ENCODE measurements around the gene EPHA10. TPM values are rescaled to one million over a fixed set of nuclear protein-coding genes. Genes with fewer than 3 reads are reported as not detected.

The EPHA10 gene
- total and polyA plus RNA-seq, 3 experiments from 2014 or later, result 0.04 TPM; not detected in 2

DNA sequence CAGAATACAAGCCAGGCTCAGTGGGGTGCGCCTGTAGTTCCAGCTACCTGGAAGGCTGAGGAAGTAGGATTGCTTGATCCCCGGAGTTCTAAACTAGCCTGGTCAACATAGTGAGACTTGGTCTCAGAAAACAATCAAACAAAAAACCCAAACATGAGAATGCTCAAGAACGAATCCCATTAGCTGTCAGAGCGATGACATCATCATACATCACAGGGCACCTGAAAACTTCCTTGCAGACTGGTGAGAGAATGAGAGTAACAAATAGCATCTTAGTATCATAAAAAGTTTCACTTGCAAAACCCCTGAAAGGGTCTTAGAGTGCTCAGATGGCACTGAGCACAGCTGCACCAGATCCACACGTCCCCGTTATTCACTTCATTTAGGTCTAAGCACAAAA lies 93.7 kb downstream of the EPHA10 start:
- Mint-ChIP-seq H3K9me3 (no peaks in the 10 kb centered on the region), H3K27me3 (peaks cover 6 to 11% of the 10 kb centered on the region in 2 donors), H3K27ac (no peak overlapping the region), H3K36me3 (no peaks in the 10 kb centered on the region), H3K4me3 (no peak overlapping the region), H3K4me1 (peaks cover 8 to 31% (median 29%) of the 10 kb centered on the region in 3 donors)
- Histone ChIP-seq H3K4me3 (ENCODE audit: low read length) (no peak overlapping the region), H3K9me3 (ENCODE audit: low read length) (no peaks in the 10 kb centered on the region), H3K36me3 (ENCODE audit: insufficient read depth, low read length) (no peaks in the 10 kb centered on the region), H3K27me3 (ENCODE audit: insufficient read depth, low read length, poor library complexity, severe bottlenecking) (no peaks in the 10 kb centered on the region), H3K4me1 (ENCODE audit: insufficient read depth, low read length) (peaks cover 24% of the 10 kb centered on the region), H3K27ac (ENCODE audit: low read depth, low read length) (no peak overlapping the region)
- ChIA-PET CTCF (no interaction called here), POLR2A (no interaction called here)
- DNase-seq, result no peak

DNA sequence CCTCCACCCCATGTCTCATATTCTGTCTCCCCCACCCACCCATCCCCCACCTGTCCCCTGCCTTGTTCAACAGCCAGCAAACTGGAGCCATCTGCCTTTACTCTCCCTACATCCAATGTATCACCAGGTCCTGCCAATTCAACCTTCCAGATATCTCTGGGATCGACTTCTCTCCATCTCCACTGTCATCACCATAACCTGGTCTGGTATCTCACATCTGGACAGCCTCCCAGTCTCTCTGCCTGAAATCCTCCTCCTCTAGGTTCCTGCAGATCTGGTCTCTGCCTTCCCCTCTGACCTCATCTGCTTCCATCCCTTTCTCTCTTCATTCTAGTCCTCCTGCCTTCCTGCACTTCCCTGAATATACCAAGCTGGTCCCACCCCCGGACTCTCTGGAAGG lies 94.8 kb downstream of the EPHA10 start:
- H3K27me3 ChIP-seq (ENCODE audit: insufficient read depth, low read length, poor library complexity, severe bottlenecking), result no peaks in the 10 kb centered on the region

DNA sequence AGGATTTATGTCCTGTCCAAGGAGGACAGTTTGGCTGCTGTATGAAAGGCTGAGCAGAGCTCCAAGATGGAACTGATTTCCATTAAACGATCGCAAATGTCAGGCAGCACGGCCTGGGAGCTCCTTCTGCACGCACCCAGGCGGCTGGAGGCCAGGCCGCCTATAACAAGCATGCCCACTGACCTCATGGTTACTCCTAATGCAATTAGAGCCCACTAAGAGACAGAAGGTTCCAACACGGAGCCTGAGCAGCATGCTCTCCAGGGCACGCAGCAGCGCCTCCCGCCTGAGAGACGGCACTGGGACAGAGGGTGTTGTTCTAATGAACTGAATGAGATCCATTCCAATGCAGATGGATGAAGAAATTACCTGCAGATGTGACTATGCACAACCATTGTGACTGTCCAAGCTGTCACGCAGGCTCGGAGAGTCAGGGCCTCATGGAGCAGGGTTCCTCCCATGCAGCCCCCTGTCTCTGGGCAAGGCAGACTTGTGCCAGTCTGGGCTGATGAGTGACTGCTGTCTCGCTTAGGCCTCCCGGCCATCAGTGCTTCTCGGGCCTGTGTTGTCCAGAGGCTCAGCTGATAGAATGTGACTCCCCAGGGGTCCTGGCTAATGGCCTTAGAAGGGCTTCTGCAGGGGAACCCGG lies 97.8 kb downstream of the EPHA10 start:
- H3K27me3 Mint-ChIP-seq, result peaks cover 1 to 14% of the 10 kb centered on the region in 2 donors
- peaks cover 0 to 3% (median 2%) of the 10 kb centered on the region in 3 donors for H3K4me1 Mint-ChIP-seq
- ChIA-PET CTCF (interaction anchor here (1.3 kb wide), 1 partner anchor 69 kb away, joined by 3 read pairs; no protein-coding TSS in a partner anchor), POLR2A (no interaction called here)
- no peak overlapping the region for H3K27ac Mint-ChIP-seq
- H3K9me3 Mint-ChIP-seq, result no peaks in the 10 kb centered on the region
- H3K4me1 ChIP-seq (ENCODE audit: insufficient read depth, low read length), result no peaks in the 10 kb centered on the region
- no peak for DNase-seq
- no peaks in the 10 kb centered on the region for H3K9me3 ChIP-seq (ENCODE audit: low read length)
- no peak overlapping the region for H3K4me3 Mint-ChIP-seq
- H3K36me3 Mint-ChIP-seq, result no peaks in the 10 kb centered on the region
- no peaks in the 10 kb centered on the region for H3K27me3 ChIP-seq (ENCODE audit: insufficient read depth, low read length, poor library complexity, severe bottlenecking)
- no peak overlapping the region for H3K27ac ChIP-seq (ENCODE audit: low read depth, low read length)
- H3K36me3 ChIP-seq (ENCODE audit: insufficient read depth, low read length), result no peaks in the 10 kb centered on the region
- H3K4me3 ChIP-seq (ENCODE audit: low read length), result no peak overlapping the region

More for the DNA sequence above, 94.8 kb downstream of the EPHA10 start:
- no peaks in the 10 kb centered on the region for H3K36me3 Mint-ChIP-seq
- no peak overlapping the region for H3K27ac ChIP-seq (ENCODE audit: low read depth, low read length)
- ChIA-PET POLR2A (no interaction called here), CTCF (no interaction called here)
- no peak for DNase-seq
- H3K4me1 ChIP-seq (ENCODE audit: insufficient read depth, low read length), result peaks cover 24% of the 10 kb centered on the region
- peaks cover 8 to 28% (median 27%) of the 10 kb centered on the region in 3 donors for H3K4me1 Mint-ChIP-seq
- no peak overlapping the region for H3K27ac Mint-ChIP-seq
- H3K4me3 Mint-ChIP-seq, result no peak overlapping the region
- no peaks in the 10 kb centered on the region for H3K36me3 ChIP-seq (ENCODE audit: insufficient read depth, low read length)
- no peak overlapping the region for H3K4me3 ChIP-seq (ENCODE audit: low read length)
- peaks cover 6 to 15% of the 10 kb centered on the region in 2 donors for H3K27me3 Mint-ChIP-seq
- no peaks in the 10 kb centered on the region for H3K9me3 ChIP-seq (ENCODE audit: low read length)
- no peaks in the 10 kb centered on the region for H3K9me3 Mint-ChIP-seq

DNA sequence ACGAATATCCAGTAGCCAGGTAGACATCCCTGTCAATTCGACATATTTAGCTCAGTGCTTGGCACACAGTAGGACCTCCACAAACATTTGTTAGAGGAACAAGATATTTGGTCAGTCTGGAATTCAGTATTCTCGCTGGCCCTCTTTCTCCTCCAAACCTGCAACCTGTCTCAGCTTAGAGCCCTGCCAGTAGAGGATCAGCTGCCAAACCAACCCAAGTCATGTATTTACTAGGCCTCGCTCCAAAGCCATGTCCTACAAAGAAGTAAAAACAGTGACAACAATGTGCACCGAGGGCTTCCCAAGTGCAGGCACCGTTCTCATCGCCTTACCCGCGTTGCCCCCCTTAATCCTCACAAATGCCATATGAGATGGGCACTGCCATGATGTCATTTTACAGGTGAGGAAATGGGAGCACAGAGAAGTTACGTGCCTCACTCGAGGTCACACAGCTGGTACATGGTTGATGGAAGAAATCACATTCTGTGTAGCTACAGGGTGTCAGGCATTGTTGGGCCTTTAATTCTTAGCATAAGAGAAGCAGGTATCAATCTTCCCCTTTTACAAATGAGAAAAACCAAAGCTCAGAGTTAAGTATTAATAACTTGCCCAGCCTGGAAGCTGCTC lies 98.6 kb downstream of the EPHA10 start:
- Mint-ChIP-seq H3K4me3 (no peak overlapping the region), H3K36me3 (no peaks in the 10 kb centered on the region), H3K9me3 (no peaks in the 10 kb centered on the region), H3K4me1 (no peaks in the 10 kb centered on the region), H3K27me3 (peaks cover 0 to 8% of the 10 kb centered on the region in 2 donors), H3K27ac (no peak overlapping the region)
- Histone ChIP-seq H3K9me3 (ENCODE audit: low read length) (no peaks in the 10 kb centered on the region), H3K4me3 (ENCODE audit: low read length) (no peak overlapping the region), H3K27me3 (ENCODE audit: insufficient read depth, low read length, poor library complexity, severe bottlenecking) (no peaks in the 10 kb centered on the region), H3K27ac (ENCODE audit: low read depth, low read length) (no peak overlapping the region), H3K36me3 (ENCODE audit: insufficient read depth, low read length) (no peaks in the 10 kb centered on the region), H3K4me1 (ENCODE audit: insufficient read depth, low read length) (no peaks in the 10 kb centered on the region)
- ChIA-PET POLR2A (no interaction called here), CTCF (interaction anchor here (1.3 kb wide), 1 partner anchor 68 kb away, joined by 3 read pairs; no protein-coding TSS in a partner anchor)
- DNase-seq, result no peak

Other genes starting within 250 kb of the EPHA10 start
- gene SNIP1, start 210.8 kb downstream of the EPHA10 start, total RNA-seq, result 10 to 100 TPM; 23.4 to 25.8 TPM
- 6.3 TPM for gene SNIP1, start 210.8 kb downstream of the EPHA10 start, polyA plus RNA-seq
- gene DNALI1, start 208.2 kb downstream of the EPHA10 start, total RNA-seq, result not detected
- gene DNALI1, start 208.2 kb downstream of the EPHA10 start, polyA plus RNA-seq, result 0.09 TPM
- 10 to 100 TPM; 83.4 to 85.3 TPM for gene GNL2, start 169.2 kb downstream of the EPHA10 start, total RNA-seq
- 53.4 TPM for gene GNL2, start 169.2 kb downstream of the EPHA10 start, polyA plus RNA-seq
- gene RSPO1, start 130.2 kb downstream of the EPHA10 start, total RNA-seq, result not detected
- gene RSPO1, start 130.2 kb downstream of the EPHA10 start, polyA plus RNA-seq, result not detected
- gene CDCA8, start 72.6 kb downstream of the EPHA10 start, total RNA-seq, result 10 to 100 TPM; 37.4 to 39.6 TPM
- 2.4 TPM for gene CDCA8, start 72.6 kb downstream of the EPHA10 start, polyA plus RNA-seq
- gene MANEAL, start 28.7 kb upstream of the EPHA10 start, total RNA-seq, result 1 to 10 TPM; 8.0 to 9.0 TPM
- gene MANEAL, start 28.7 kb upstream of the EPHA10 start, polyA plus RNA-seq, result 4.0 TPM
- 10 to 100 TPM; 37.7 to 39.5 TPM for gene C1orf122, start 42.7 kb upstream of the EPHA10 start, total RNA-seq
- gene C1orf122, start 42.7 kb upstream of the EPHA10 start, polyA plus RNA-seq, result 29.4 TPM
- 10 to 100 TPM; 72.4 to 80.8 TPM for gene YRDC, start 43.1 kb upstream of the EPHA10 start, total RNA-seq
- 28.7 TPM for gene YRDC, start 43.1 kb upstream of the EPHA10 start, polyA plus RNA-seq
- gene MTF1, start 94.5 kb upstream of the EPHA10 start, total RNA-seq, result 10 to 100 TPM; 38.0 to 39.1 TPM
- 21.3 TPM for gene MTF1, start 94.5 kb upstream of the EPHA10 start, polyA plus RNA-seq
- 10 to 100 TPM; 24.1 to 25.1 TPM for gene INPP5B, start 181.9 kb upstream of the EPHA10 start, total RNA-seq
- gene INPP5B, start 181.9 kb upstream of the EPHA10 start, polyA plus RNA-seq, result 22.9 TPM
- gene SF3A3, start 224.9 kb upstream of the EPHA10 start, total RNA-seq, result 100 to 1,000 TPM; 116 to 129 TPM
- 94.6 TPM for gene SF3A3, start 224.9 kb upstream of the EPHA10 start, polyA plus RNA-seq
- 10 to 100 TPM; 15.4 to 17.5 TPM for gene FHL3, start 240.4 kb upstream of the EPHA10 start, total RNA-seq
- 19.7 TPM for gene FHL3, start 240.4 kb upstream of the EPHA10 start, polyA plus RNA-seq
- 10 to 100 TPM; 73.5 to 73.6 TPM for gene UTP11, start 247.6 kb upstream of the EPHA10 start, total RNA-seq
- gene UTP11, start 247.6 kb upstream of the EPHA10 start, polyA plus RNA-seq, result 22.4 TPM